Right ventricle myocardium superior (tissue), 1 donor: ENCODE data around the gene LIPT2. TPM values are rescaled to one million over a fixed set of nuclear protein-coding genes. Genes with fewer than 3 reads are reported as not detected.

Source experiments
- ATAC-seq: fragments of 200-7000 bp; cut with Tn5 transposase; one replicate; pipeline ENCODE4 v1.9.1; 2020; ENCODE audit warnings: mild to moderate bottlenecking; ENCODE audit not compliant: poor library complexity
- DNase-seq: peaks from one replicate; pipeline ENCODE4 v3.0.0-alpha.2; 2020
- intact Hi-C: fragments of 100-400 bp; cut with DNase I; formaldehyde crosslinking; loops from one replicate; pipeline ENCODE4 v1.11.2; 2022
- total RNA-seq: library from RNA; stranded (reverse); fragmentation: NEBNext Ultra II Directional; extraction: Animal tissue kit (Norgen Biotek cat#: 25700); gene quantifications from one replicate; pipeline ENCODE4 v1.2.1, GENCODE V29; 2021
- donor health status: DM: no; HTN: yes; CAD: no; lungs with severe emphysema.

LIPT2 gene
- total RNA-seq, 1 donor from 2014 or later: 3.3 TPM

DNA sequence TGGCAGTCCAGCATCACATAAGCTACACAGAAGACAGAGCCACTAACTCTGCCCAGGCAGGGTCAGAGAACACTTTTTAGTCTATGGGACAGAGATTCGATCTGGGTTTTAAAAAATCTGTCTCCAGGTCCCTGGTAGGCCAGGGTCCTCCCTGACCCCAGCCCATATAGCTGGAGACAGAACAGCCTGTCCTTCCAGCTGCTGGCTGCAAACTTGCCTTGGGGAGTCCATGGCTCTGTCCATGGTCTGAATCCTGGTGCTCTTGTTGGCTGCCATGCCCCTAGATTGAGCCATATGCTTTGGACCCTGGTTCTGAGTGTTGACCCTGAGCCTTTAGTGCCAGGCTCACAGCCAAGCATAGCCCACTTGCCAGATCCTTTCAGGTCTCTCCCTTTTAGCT is 13.3 kb upstream of the LIPT2 start:
- no peak for DNase-seq
- ATAC-seq: no peak
- intact Hi-C loops: no loop called here

DNA sequence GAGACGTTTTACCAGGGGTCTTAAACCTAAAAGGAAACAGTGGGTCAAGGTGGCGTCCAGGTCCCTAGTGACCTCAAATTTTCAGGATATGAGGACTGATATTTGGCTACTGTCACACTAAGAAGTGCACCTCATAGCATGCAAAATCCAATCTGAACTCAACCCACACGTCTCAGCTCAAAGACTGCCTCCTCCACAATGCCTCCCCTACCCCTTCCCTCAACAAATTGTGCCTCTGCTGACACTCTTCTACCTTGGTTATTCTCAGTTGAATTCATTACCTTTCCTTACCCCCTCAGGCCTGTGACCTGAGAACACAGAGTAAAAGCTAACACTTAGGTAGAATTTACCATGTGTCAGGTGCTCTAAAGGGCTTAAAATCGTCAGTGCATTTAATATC is 12.4 kb upstream of the LIPT2 start:
- intact Hi-C loops: no loop called here
- DNase-seq (no peak), ATAC-seq (no peak)

DNA sequence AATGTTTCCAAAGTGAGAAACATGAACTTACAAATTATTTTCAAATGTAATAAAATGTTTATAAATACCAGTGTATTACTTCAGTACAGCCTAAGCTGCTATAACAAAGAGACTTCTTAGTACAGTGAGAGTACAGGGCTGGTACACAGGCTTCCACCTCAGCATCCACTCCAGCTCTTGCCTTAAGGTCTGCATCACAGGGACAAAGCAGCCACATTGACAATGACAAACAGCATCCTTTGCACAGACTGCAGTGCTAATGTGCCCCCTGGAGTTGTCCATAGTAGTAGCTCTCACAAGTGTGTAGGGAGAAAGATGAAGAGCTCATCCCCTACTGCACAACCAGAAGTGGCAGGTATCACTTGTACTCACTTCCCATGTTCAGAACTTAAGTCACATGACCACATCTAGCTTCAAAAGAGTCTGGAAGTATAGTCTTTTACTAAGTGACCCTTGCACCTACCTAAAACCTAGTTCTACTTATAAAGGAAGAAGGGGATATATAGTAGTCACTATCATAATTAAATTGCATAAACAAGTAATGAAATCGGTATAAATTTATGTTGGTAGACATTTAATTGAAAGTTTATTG is 10.7 kb upstream of the LIPT2 start:
- DNase-seq (no peak), ATAC-seq (no peak)
- intact Hi-C loops: no loop called here

DNA sequence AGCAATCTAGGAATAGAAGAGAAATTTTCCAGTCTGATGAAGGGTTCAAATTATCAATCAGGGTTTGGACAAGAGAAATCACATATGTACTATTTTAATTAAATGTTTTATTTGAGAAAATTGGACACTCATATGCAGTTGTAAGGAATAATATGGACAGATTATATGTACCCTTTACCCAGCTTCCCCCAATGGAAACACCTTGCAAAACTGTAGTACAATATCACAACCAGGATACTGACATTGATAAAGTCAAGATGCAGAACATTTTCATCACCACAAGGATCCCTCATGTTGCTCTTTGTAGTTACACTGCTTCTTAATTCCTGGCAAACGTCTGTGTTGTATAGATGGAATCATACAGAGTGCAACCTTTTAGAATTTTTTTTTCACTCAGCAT is 1.4 kb upstream of the LIPT2 start:
- intact Hi-C loops: no loop called here
- no peak for ATAC-seq
- DNase-seq: no peak

DNA sequence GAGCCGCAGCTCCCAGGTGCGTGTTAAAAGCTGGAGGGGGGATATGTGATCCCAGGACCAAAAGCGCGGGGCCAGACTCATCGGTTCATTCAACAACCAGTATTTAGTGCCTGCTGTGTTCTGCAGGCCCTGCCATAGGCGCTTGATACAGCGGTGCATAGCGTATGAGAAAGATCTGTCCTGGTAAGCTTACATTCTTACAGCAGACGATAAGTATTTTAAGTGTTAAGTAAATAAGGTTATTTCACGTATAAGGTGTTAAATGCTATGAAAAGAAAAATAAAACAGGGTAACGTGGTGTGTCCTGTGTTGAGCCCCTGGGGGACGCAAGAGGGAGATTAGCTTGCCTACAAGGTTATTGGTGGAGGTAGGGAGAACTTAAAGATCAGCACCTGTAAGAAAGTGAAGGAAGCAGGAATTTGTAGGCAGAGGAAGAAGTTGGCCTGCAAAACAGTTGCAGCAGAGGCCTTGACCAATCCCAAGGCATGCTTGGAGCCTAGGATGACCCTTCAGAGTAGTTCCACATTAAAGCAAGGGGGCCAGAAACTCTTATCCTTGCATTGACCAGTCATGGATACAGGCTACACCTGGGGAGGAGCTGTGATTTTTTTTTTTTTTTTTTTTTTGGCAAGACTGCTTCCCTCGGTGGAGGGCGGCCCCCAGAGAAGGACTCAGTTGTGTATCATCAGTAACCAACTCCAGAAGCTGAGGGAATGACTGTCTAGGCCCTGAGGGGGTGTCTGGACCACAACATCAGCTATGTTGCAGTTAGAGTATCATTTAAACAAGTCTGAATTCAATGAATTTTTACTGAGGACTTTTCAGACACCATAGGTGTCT is 487 bp upstream of the LIPT2 start:
- intact Hi-C loops: no loop called here
- ATAC-seq (no peak), DNase-seq (no peak)

DNA sequence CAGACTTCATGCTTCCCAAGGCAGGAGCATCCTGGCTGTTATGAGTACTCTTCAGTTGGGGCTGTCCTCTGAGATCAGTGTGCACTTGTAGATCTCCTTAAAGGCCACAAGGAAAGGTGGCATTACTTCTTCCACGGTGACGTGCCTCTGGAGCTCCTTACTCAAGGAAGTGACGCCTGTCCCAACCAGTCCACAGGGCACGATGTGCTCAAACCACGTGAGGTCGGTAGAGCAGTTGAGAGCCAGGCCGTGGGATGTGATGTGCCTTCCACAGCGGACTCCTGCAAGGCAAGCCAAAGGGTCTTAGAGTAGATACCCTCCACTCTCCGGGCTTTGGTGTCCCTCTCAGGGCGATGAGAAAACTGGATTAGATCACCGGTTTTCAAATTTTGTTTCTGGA is 1.4 kb downstream of the LIPT2 start:
- DNase-seq: no peak
- no peak for ATAC-seq
- intact Hi-C loops: no loop called here

DNA sequence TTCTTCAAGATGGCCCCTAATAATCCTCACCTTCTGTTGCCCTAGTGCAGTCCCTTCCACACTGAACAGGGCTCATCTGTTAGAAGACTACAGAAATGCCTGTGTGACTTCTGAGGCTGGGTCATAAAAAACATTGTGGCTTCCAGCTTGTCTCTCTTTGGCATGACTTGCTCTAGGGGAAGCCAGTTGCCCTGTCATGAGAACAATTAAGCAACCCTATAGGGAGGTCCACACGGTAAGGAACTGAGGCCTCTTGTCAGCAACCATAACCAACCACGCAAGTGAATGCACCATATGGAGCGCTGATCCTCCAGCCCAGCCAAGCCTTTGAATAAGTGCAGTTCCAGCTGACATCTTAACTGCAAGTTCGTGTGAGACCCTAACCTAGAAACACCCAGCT is 2.6 kb downstream of the LIPT2 start:
- intact Hi-C loops: no loop called here
- ATAC-seq: no peak
- DNase-seq: no peak

DNA sequence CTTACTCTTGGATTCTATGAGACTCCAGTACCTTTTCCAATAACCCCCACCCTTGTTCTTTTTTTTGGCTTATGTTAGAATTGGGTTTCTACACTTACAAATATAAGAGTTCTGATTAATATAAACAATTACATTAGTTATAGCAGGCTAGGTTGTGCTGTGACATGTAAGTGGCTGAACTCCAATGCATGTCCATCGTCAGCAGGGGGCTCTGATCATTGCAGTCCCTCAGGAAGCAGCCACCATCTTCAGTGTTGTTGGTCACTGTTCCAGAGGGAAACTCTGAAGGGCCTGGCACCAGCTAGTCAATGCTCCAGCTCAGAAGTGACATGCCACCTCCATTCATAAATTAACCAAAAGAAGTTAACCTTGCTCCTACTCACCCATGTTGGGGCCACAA is 5.6 kb downstream of the LIPT2 start:
- intact Hi-C loops: no loop called here
- no peak for ATAC-seq
- DNase-seq: no peak

DNA sequence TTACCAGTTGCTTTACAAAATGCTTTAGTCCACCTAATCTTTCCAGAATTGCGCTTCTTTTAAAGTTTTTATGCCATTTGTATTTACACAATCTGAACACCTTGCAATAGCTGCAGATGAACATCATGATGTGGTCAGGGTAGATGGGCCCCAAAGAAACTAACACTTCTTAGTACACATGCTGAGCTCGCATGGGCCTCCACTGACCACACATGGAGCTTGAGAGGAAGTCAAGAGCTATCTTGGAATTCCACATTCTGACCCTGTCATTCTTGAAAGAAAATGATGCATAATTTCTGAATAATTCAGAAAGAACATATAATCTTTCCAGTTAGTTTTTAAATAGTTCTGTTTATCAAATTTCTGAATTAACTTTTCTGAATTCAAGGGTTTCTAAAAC is 7.7 kb downstream of the LIPT2 start:
- ATAC-seq (no peak), DNase-seq (no peak)
- intact Hi-C loops: no loop called here

DNA sequence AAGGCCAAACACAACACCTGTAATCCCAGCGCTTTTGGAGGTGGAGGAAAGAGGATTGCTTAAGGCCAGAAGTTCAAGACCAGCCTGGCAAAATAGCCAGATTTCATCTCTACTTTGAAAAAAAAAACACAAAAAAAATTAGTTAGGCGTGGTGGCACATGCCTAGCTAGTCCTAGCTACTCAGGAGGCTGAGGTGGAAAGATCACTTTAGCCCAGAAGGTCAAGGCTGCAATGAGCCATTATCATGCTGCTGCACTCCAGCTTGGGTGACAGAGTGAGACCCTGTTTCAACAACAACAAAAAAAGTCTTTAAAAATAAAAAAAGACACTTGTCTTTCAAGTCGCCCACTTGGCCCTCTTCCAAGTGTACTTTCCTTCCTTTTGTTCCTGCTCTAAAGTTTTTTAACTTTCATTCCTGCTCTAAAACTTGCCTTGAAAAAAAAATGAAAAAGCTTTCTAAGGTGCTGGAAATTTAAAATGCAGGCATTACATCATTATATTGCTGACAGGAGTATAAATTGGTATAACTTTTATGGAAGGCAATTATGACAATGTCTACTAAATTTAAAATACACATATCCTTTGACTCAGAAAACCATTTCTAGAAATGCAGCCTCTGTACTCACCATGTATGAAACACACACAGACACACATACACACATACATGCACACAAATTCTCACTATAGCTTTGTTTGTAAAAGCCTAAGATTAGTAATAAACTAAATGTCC is 12.7 kb downstream of the LIPT2 start:
- ATAC-seq: no peak
- intact Hi-C loops: no loop called here
- DNase-seq: no peak

DNA sequence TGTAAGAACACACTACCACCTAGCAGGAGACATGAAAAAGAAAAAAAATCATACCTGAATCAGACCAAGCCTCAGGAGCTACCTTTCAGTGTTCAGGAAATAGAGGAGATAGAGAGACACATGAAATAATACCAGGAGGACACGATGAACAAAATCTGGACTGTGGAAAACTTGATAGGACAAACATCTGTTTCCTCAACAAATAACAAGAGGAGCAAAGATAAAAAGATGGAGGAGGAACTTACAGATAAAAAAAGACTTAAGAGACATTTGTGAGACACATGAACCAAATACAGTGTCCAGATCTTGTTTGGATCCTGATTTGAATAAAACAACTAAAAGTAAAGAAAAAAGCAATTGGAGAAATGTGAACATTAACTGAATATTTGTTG is 13.8 kb downstream of the LIPT2 start:
- intact Hi-C loops: no loop called here
- ATAC-seq (no peak), DNase-seq (no peak)

DNA sequence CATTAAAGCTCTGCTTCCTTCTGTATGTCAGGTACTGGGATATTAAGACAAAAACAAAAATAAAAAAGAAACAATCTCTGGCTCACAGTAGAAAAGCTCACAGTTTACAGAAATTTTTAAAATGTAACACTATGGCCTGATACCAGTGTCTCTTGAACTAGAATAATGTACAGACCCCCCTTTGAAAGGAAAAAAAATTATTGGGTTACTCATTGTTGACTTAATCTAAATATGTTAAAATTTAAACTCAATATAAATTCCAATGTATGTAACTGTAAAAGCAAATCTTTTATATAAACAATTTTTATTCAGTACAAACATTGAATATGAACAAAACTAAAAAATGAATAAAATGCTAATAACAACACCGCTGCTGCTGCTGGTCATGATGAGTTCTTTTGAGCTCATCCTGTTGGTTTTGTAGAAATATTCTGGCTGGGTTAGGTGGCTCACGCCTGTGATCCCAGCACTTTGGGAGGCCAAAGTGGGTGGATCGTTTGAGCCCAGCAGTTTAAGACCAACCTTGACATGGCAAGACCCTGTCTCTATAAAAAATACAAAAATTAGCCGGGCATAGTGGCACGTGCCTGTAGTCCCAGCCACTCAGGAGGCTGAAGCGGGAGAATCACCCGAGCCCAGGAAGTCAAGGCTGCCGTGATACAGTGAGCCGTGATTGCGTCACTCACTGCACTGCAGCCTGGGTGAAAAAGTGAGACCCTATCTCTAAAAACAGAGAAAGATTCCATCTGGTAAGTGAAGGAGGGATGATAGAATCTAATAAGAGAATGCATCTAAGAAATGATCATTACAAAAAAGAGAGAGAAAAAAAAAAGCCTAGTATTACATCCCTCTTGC is 14.4 kb downstream of the LIPT2 start:
- DNase-seq: no peak
- ATAC-seq: no peak
- intact Hi-C loops: no loop called here

DNA sequence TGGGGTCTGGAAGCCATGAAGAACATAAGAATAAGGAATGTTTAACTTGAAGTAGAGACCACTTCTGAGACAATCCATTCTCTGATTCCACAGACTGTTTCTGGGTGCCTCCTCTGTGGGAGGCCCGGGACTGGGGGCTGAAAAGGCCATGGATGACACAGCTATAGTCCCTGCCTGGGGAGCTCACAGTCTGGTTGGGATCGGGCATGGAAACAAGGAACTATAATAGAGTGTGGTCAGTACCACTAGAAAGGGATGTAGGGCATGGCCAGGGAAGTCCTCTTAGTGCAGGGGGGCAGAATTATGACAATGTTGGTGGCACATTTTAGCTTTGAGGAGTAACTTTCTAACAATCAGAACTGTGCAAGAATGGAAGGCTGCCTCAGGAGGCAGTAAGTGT is 17.0 kb downstream of the LIPT2 start:
- no peak for ATAC-seq
- intact Hi-C loops: no loop called here

DNA sequence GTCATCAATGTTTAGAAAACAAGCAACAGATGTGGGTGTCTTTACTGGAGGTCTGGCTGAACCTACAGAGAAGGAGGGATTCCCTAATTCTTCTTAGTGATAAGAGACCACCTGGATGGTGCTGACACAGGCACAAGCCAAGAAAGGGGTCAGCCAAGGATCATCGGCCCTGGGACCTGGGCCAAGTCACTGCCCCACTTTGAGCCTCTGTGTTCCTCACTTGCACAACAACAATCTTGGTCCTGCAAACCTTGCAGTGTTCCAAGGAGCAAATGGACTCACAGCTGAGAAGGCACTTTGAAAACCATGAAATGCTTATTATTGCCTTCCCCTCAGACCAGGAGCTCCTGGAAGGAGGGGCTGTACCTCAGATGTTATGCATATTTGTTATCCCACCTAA is 19.2 kb downstream of the LIPT2 start:
- ATAC-seq (peak; percentile 74), DNase-seq (peak; percentile 63)

More for the DNA sequence above, 17.0 kb downstream of the LIPT2 start:
- DNase-seq: no peak

DNA sequence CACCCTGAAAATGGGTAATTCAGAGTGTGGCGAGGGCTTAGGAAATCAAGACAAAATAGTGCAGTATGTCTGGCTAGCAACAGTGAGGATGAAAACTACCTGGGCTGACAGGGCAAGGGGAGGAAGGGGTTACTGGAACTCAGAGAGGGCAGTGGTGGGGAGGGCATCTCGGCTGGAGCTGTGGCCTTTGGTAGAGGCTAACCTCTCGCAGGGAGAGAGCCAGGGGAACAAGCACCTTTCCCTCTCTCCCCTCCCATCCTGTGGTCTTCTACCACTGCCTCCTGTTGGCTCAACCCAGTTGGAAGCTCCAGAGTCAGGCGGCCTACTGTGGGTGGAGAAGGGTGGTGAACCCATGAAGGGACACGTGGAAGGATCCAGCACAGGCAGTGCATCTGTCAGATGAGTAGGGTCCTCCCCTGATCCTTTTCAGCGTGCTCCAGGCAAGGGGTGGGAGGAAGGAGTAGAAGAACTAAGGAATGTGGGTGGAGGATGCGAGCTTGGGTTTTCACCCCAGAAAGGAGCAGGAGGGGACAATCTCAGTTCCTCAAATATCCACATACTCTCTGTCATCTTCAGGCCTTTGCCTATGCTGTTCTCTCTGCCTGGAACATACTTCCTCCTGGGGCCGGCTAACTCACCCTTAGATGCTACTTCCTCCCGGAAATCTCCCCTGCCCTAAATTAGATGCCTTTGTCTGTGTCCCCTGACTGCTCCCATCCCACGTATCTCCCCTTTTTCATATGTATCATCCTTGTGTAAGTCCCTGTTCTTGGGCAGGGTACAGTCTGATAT is 19.9 kb downstream of the LIPT2 start:
- ATAC-seq (peak; percentile 80), DNase-seq (no peak)

More for the DNA sequence above, 19.2 kb downstream of the LIPT2 start:
- intact Hi-C loops: no loop called here

DNA sequence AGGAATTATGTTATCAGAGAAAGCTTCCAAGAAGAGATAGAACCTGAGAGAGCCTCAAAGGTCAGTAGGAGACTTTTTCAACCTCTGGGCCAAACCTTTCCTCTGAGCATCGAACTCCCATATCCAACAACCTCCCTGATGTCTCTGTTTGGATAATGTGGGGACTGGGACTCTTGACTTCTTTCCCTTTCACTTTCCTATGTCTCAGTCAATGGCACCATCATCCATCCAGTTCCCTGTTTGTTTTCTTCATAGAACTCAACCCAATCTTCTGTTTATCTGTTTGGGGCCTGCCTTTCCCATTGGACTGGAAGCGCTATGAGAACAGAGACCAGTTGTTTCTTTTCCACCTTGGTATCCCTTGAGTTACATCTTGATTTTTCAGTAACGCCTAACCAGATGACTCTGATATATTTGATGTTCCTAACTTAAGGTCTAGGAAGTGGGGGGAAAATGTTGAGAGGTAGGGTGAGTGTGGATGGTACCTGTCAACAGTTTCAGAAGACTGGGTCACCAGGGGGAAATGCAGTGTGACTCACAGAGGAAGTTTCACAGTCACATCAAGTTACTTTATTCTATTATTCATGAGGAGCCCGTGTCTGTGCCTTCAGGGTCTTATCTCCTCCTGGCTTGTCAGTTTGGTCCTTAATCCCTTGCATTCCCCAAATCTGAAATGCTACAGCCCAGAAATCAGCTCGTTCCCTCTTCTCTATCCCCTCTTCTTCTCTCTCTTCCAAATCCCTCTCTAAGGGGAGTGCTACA is 21.7 kb downstream of the LIPT2 start:
- intact Hi-C loops: no loop called here
- DNase-seq (no peak), ATAC-seq (no peak)

More for the DNA sequence above, 19.9 kb downstream of the LIPT2 start:
- intact Hi-C loops: no loop called here

DNA sequence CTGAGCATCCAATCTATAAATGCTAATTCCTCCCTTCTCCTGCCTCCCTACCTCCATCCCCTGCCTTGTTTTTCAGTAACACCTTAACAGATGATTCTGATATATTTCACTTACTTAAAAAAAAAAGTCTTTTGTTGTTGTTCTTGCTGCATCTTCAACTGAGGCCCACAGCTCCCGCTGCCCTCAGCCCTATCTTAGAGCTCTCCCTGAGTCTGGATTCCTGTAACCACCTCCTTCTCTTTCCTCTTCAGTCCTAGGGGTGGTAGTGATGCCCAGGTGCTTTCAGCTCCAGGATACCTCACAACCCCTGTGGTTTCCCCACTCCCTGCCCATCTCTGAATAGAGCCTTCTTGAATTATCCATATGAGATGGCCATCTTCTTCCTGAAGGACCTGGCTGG is 22.5 kb downstream of the LIPT2 start:
- ATAC-seq (no peak), DNase-seq (no peak)
- intact Hi-C loops: no loop called here

DNA sequence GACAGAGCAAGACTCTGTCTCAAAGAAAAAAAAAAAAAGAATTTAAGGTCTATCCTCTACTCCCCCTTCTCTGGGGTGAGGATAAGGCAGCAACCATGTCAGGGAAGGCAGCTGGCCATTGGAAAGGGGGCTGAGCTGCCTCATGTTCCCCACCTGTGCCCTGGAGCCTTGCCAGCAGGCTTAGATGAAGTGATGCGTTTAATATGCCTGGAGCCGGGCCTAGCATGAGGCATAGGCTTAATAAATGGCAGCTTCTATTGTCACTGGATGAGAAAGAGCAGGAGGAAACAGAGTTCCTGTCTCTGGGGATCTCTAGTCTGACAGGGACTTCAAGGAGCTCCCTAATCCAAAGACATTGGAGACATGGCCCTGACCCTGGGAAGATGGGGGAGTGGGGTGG is 23.0 kb downstream of the LIPT2 start:
- DNase-seq: no peak
- no peak for ATAC-seq
- intact Hi-C loops: no loop called here
